ENCODE data around the gene CDC42BPG. TPM values are rescaled to one million over a fixed set of nuclear protein-coding genes. Genes with fewer than 3 reads are reported as not detected.
"Not testable (repeated sequence)": the region's sequence is repeated elsewhere in the genome, so short reads cannot be mapped to it uniquely, and the experiment has no call there.

The CDC42BPG gene
- total RNA-seq, 1 donor from 2014 or later = 0.34 TPM

DNA sequence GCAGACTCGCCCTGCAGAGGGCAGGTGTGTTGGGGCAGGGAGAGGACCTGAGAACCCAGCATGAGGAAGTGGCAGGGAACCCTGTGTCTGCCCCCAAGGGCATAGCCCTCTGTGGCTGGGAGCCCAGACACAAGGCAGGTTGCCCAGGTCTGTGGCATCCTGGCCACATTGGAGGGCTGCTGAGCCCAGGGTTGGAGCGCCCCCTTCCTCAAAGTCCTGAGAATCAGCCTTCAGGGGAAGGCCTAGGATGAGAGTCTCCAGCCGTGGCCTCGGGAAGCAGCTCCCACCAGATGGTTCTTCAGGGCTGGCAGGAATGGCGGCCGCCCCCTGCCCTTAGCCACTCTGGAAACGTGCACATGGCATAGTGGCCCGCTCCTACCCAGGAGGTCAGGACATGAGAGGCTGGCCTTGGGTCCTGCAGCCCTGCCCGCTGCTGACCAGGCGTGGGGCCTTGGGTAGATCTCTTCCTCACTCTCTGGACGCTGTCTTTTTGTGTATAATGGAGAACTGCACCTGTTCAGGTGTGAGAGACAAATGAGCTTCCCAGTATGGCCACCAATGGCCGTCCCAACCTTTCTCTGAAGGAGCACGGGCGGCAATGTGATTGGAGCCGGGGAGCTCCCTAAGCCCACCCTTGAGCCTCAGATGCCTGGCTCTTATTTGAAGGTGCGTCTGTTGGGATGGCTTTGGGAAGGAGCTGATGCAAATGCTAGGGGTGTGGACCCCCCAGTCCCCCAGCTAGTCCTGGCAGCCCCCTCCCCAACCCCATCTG, 4.6 kb upstream of the CDC42BPG start:
- no peak for DNase-seq

DNA sequence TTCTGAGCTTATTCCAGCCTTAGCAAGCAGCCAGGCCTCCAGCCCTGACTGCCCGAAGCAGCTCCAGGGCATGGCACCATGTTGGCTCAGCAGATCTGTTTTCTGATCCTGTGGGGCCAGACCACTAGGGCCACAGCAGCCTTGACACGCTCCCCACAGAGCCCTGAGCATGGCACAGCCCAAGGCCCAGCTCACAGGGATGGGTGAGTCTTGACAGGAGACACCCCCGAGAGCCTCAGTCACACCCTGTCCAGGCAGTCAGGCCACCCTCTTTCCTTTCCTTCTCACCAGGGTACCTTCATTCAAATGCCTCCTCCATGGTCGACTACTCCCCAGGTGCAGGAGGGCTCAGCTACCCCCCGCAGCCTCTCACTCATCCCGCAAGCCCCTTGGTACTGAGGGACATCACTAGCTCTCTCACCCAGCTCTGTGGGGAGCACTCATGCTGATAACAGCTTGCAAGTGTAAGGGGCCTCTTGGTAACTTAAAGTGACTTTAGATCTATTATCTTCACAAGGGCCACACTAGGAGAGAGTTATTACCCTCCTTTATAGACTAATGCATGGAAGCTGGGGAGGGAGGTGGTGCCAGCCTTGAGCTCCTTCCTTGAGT, 3.9 kb upstream of the CDC42BPG start:
- DNase-seq = no peak

DNA sequence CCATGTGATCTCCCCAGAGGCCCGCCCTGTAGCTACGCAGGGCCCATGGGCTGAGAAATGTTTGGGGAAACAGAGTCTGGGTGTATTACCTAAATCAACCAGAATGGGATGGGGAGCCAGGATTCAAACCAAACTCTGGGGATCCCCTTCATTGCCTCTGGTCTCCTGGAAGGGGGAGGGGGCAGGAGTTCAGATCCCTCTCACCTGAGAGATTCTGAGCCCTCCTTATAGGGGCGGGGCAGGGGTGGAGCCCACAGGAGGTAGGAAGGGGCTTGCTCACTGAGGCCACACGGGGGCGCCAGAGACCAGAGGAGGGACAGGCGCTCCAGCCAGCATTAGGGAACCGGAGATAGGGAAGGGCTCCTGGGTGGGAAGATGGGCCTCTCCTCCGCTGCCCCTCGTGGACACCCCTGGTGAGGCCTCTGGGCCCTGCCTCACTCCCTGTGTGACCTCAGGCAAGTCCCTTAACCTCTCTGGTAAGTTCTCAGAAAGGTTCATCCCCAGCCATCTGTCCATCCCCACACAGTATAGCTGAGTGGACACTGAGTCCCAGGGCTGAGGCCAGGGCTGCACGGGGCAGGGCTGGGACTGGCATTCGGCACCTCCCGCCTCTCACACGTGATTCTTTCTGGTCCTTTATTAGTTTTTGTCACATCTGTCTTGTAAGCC, 2.7 kb upstream of the CDC42BPG start:
- peak; percentile 93 for DNase-seq

DNA sequence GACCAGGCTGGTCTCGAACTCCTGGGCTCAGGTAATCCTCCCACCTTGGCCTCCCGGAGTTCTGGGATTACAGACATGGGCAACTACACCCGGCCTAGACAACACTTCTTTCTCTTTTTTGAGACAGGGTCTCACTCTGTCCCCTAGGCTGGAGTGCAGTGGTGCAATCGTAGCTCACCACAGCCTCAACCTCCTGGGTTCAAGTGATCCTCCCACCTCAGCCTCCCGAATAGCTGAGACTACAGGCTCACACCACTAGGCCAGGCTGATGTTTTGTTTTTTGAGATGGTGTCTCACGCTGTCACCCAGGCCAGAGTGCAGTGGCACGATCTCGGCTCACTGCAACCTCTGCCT, 1.3 kb upstream of the CDC42BPG start:
- DNase-seq = not testable (repeated sequence)

DNA sequence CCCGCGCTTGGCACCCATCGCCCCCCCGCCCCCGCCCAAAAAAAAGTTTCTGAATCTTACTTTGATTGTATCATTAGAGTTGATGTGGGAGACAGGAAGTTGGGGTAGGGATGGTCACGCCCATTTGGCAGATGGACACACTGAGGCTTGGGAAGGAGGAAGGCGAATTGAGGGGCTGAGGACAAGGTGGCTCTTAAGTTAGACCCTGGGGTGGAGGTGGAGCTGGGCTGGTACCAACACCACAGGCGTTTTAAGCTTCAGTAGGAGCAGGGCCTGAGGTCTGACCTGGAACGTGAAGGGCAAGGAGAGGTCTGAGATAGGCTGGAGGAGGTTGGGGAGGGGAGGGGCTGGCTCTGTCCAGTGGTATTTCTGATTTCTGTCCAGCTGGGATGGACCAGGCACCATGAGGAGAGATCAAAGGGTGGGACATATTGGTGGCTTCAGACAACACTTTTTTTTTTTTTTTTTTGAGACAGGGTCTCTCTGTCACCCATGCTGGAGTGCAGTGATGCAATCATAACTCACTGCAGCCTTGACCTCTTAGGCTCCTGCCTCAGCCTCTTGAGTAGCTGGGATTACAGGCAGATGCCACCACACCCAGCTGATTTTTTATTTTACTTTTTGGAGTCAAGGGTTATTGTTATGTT, 799 bp upstream of the CDC42BPG start:
- no peak for DNase-seq

DNA sequence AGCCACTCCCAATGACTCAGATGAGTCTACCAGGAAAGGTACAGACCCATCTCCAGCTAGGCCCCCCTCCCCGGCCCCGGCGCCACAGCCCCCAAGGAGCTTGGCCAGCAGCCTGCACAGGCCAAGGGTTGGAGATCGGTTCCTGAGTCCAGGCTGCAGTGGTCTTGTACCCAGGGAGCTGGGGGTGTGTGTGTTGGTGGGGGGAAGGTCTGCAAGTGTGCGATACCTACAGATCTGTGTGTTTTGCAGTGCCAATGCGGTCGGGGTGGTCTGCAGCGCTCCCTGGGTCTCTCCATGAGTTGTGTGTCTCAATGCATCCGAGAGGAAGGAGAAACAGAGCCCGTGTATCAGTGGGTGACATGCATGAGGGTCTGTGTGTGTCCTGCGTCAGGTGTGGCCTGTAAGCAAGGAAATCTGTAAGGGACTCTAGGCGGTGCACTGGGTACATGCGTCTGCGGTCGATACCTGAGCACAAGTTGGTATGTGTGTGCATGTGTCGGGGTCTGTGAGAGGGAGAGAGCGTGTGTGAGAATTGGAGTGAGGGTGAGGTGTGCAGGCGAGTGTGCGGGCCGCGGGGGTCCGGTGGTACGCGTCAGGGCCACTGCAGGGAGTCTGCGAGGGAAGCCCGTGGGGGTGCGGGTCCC, 645 bp downstream of the CDC42BPG start:
- no peak for DNase-seq

DNA sequence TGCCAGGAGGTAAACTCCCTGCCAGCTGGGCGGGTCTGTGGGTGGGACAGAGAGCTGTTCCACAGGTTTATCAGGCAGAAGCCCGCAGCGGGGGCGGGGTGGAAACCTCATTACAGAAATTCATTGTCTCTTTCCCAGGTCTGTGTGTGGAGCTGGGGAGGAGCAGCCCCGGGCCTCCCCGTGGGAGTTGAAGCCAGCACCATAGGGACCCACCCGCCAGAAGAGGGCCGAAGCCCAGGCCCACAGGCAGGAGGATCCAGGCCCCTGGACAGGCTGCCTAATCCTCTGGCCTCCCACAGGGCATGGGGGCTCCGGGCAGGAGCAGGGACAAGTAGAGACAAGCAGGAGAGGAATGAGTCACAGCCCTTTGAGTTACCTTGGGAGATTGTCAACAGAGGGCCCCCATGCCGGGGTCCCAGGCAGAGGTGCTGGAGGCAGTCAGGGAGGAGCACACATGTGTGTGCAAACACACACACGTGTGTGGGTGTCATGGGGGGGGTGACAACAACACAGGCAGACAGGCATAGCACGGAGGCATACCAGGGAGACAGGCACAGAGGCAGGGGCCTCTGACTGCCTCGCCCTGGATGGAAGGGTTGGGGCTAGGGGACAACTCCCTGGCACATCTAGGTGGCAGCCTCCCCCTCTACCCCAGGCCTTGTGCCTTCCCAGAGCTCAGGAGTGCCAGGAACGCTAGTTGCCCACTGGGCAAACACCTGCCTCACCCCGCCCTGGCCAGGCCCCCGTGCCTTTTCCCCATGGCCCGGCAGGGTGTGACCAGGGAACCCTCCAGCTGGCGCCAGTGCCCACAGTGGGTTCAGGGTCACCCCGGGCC, 1.4 kb downstream of the CDC42BPG start:
- DNase-seq = no peak

DNA sequence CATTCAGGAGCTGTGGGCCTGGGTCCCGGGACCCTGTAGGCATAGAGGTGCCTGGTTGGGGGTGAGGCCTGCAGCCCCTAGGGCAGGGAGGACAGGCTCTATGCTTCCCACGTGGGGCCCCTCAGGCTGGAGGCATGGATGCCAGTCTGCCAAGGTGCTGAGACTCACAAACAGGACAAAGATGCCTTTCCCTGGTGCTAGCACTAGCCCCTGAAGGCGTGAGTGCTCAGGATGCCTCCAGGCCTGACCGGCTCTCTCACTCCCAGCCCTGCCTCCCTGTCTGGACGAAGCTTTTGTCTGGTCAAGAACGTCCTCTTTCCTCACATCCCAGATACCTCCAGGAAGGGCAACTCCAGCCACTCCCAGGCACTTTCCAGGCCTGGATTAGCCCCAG, 2.1 kb downstream of the CDC42BPG start:
- DNase-seq = no peak

DNA sequence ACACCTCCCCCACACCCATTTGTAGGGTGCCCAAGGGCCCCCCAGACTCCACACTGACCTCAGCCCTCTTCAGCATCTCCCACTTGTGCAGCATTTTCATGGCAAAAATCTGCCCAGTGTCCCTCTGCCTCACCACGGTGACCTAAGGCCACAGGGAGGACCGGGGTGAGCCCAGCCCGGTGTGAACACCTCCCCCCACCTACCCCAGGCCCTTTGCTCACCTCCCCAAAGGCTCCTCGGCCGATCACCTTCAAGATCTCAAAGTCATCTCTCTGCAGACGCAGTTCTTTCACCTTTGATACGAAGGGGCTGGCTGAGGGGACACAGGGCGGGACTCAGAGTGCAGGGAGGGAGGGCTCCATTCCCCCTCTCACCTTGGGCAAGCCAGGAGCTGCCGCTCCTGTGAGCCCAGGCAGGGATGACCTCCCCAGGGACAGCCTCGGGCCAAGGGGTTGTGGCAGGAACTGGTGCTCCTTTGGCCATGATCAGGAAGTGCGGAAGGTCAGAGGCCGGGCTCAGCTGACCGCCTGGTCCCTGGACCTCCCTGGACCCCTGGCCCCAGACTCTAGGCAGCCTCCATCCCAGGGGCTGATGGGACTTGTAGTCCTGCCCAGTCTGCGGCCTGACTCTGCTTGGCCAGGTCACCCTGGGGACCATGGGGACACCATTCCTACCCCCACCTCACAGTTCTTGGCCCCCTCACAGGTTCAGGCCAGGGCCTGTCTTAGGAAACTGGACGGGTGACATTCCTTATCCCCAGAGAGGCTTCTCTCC, 2.7 kb downstream of the CDC42BPG start:
- no peak for DNase-seq

DNA sequence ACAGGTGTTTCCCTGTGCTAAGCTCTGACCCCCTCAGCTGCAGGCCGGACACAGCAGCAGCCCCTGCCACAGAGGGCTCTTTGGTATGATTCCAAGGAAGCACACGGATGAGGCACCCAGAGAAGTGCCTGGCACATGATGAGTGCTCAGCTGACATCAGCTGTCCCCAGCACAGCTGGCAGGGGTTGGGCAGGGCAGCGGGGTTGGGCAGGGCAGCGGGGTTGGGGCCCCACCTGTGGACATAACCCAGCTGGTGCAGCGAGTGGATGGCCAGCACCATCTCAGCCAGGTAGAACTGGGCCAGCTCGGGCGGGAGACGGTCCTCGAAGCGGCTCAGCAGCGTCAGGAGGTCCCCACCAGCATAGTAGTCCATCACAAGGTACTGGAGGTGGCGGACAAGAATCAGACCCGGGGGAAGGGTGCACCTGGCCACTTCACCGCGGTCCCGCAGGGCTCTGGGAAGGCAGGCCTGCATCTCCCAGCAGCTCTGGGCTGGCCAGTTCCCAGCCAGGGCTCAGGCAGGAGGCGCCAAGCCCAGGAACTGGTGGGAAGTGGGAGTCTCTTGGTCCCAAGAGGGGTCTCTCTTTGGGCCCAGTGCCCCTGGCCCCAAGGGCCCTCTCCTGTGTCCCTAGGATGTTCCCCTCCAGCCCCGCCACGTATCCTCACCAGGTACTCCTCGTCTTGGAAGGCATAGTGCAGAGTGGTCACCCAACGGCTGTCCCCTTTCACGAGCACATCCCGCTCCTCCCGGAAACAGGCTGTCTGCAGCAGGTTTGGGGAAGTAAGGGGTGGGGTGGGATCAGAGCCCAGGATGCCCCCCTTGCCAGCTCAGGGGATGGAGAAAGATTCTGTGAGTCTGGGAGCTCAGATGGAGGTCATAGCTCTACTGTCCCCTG, 4.3 kb downstream of the CDC42BPG start:
- DNase-seq = no peak

DNA sequence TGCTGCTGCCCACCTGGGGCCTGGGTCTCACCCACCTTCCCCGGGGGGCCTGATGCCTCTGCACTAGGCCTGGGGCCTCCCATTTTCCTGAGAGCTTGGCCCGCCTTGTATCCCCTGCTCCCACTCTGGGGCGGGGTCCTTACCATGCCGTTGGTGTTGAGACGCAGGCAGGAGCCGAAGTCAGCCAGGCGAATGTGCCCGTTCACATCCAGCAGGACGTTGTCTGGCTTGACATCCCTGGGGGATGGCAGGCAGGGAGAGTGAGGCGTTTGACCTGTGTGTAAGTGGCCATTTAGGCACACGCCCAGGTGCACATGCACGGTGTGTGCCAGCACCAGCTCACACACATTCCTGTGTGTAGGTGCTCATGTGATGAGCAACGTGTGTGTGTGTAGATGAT, 5.1 kb downstream of the CDC42BPG start:
- DNase-seq = no peak

DNA sequence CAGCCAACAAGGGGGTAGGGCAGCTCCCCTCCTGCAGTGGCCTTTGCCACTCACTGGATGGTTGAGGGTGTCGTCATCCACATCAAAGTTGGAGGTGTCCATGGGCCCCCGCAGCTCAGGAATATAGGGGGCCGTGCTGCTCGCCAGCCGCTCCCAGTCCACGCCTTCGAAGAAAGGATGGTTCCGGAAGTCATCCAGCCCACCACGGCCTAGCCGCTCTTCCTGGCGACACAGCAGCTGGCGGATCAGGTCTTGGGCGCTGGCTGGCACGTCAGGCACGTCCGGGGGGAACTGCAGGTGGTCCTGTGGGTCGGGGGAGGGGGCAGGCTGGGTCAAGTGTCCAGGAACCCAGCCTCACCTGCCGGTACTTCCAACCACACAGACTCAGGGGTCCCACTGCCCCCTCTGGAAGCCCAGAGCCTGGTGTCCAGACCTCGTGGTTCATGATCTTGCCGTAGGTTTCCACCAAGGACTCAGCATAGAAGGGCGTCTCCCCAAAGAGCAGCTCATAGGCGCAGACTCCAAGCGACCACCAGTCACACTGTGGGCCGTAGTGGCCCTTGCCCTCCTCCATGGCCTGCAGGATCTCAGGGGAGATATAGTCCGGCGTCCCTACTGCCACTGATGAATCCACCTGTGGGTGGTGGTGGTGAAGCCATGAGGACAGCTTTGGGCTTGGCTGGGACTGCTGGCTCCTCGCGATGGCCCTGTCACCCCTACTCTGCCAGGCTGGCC, 5.7 kb downstream of the CDC42BPG start:
- DNase-seq = no peak

DNA sequence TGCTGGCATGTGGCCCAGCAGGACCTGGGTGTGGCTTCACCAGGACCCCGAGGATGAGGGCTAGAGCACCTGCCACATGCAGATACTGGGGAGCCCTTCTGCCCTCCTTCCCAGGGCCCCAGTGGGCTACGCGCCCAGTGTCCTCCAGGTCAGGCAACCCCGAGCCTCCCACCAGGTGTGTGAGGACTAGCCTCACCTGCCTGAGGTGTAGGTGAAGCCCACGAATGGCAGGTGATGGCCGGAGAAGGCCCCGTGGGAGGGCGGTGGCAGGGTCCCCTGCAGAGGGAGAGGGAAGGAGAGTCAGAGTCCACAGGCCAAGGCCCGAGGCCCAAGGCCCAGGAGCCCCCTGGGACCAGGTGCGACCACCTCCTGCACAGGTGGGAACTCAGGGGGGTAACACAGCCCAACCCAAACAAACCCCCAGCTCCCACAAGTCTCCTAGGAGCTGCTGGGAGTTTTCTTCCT, 6.5 kb downstream of the CDC42BPG start:
- DNase-seq = no peak

DNA sequence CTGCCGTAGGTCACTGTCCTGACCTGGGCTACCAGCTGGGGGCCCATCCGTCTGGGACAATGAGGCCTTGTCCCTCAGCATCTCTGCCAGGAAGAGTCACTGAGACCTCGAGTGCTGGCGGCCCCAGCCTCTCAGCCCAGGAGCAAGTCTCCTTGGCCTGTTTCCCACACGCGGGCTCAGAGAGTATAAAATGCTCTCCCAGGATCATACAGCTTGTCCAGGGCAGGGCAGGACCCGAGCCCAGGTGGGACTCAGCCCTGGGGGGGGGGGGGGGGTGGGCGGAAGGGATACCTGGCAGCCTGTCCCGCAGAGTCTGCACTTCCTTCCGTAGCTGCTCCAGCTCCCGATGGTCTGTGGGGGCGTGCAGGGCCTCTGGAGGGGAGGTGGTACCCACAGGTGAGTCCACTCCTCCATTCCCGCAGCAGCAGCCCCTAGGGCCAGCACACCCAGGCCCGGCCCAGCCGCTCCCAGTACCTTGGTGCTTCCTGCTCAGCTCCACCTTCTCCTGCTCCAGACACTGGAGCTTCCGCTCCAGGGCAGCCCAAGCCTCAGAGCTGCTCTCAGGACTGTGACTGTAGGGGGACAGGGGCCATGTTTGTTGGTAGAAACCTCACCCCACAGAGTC, 7.9 kb downstream of the CDC42BPG start:
- DNase-seq = no peak

DNA sequence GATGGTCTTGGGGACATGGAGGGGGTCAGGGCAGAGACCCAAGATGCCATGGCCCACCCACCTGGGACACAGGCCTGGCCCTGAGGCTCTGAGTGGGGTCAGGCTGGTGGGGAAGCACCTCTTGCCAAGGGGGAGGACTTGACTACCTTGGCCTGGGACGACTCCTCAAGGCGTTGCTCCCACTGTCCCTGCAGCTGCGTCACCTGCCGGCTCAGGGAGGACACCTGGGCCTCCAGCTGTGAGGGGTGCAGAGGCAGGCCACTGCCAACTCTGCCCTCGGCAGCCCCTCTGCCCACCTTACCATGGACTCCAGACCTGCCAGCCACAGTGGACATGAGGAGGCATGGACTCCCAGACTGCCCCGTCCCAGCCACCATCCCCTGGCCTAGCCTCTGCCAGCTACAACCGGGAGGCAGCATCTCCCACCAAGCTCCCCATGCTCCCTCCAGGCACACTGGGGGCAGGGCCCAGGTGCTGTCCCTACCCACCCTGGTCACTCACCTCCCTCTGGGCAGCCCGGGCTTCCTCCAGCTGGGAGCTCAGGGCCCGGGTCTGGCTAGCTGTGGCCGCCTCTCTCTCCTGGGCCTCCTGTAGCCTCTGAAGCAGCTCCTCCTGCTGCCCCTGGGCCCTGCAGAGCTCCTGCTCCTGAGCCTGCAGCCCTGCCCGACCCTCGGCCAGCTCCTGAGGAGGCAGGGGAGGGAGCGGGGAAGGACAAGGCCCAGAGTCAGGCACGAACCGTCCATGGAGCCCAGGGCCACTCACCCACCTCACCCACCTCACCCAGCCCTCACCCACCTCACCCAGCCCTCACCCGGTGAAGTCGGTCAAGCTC, 8.6 kb downstream of the CDC42BPG start:
- no peak for DNase-seq

DNA sequence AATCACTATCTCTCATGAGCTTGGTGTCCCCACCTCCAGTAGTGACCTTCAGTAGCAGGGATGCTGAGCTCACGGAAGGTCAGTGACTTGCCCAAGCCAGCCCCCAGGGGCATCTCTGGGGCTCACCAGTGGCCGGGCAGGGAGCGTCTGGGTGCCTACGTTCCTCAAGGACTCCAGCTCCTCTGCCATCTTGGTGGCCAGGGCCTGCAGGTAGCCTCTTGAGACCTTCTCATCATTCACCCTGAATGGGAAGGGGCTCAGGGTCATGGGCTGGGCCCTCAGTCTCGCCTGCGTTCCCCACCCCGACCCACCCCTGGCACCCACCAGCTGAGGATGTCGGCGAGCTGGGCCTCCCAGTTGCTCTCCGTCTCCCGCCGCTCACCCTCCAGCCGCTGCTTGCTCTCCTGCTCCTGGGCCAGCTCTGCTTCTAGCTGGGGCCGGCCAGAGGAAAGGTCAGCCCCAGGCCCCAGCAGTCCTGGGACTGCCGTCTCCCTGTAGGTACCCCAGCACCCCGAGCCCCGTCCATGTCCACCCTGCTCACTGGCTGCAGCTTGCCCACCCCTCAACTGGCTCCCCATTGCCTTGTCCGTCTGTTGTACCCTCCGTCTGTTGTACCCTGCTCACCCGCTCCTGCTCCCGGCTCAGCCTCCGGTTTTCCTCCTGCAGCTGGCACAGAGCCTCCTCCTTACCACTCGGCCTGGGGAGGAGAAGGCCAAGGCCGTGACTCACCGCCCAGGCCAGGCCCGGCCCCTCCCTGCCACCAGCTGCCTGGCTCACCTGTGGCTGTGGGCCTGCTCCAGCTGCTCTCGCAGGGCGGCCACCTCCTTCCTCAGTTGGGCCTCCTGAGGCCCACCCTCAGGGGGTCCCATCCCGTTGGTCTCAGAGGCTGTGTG, 9.5 kb downstream of the CDC42BPG start:
- peak; percentile 28 for DNase-seq

All from dermis blood vessel endothelial cell (primary cell).